Breast epithelium (tissue), 4 donors: Measurements from ENCODE around the gene ECT2. TPM values are rescaled to one million over a fixed set of nuclear protein-coding genes. Genes with fewer than 3 reads are reported as not detected.
"Not testable (repeated sequence)": the region's sequence is repeated elsewhere in the genome, so short reads cannot be mapped to it uniquely, and the experiment has no call there.

ENCODE experiments used
- DNase-seq, 2 donors: peaks; one replicate each; pipeline ENCODE4 v3.0.0-alpha.2; 2019; ENCODE audit warnings: low spot score in 2 of 2
- H3K27ac ChIP-seq, 2 donors: fragments of 200-600 bp; sonication (generic) in 1 of 2; one replicate each; pipeline ENCODE4 v1.5.1; 2016 to 2019; ENCODE audit warnings: mild to moderate bottlenecking in 1 of 2
- H3K27me3 ChIP-seq, 2 donors: fragments of 200-600 bp; sonication (generic) in 1 of 2; one replicate each; pipeline versions ENCODE4 v1.5.1 to v1.6.0; 2017 to 2019; ENCODE audit warnings: control low read depth in 1 of 2, mild to moderate bottlenecking in 1 of 2
- H3K36me3 ChIP-seq: fragments of 200-600 bp; one replicate; pipeline ENCODE4 v1.5.1; 2019
- H3K4me1 ChIP-seq, 2 donors: fragments of 200-600 bp; sonication (generic); one replicate each; pipeline ENCODE4 v1.5.1; 2016 to 2019; ENCODE audit warnings: control low read depth in 1 of 2
- H3K4me3 ChIP-seq, 3 donors: fragments of 200-600 bp; sonication (generic); 1 replicate in 2 of 3; 2 replicates in 1 of 3; pipeline ENCODE4 v1.5.1; 2016 to 2019; ENCODE audit warnings: mild to moderate bottlenecking in 3 of 3, moderate library complexity in 2 of 3
- H3K9me3 ChIP-seq, 2 donors: fragments of 200-600 bp; sonication (generic) in 1 of 2; one replicate each; pipeline ENCODE4 v1.5.1; 2016 to 2019; ENCODE audit warnings: control low read depth in 1 of 2
- CTCF ChIP-seq, 3 donors: fragments of 450-650 bp; IDR thresholded peaks; one replicate each; pipeline ENCODE4 v1.5.1; 2016 to 2017; ENCODE audit warnings: antibody characterized with exemption in 3 of 3, mild to moderate bottlenecking in 3 of 3, moderate library complexity in 3 of 3
- POLR2A ChIP-seq: fragments of 450-650 bp; IDR thresholded peaks from one replicate; pipeline ENCODE4 v1.6.1; 2016; ENCODE audit warnings: antibody characterized with exemption, mild to moderate bottlenecking, moderate library complexity
- POLR2AphosphoS5 ChIP-seq, 3 donors: sonication (generic); formaldehyde crosslinking; IDR thresholded peaks; one replicate each; pipeline ENCODE4 v1.6.1; 2017; ENCODE audit warnings: antibody characterized with exemption in 3 of 3
- intact Hi-C: fragments of 100-400 bp; cut with DNase I; formaldehyde crosslinking; loops from one replicate; pipeline ENCODE4 v1.15.1; 2023; ENCODE audit warnings: low total_unique reads
- total RNA-seq, 3 donors: library from RNA; depleted of rRNA; stranded (reverse); fragments of >200 nt; gene quantifications; one replicate each; pipeline ENCODE4 v1.1.0, GENCODE V29; 2016

The ECT2 gene
- total RNA-seq, 3 donors from 2014 or later: 8.5 to 20.1 (median 15.4) TPM

GRCh38 chr3:172816281-172816680, 65.8 kb downstream of the ECT2 start:
- Histone ChIP-seq H3K9me3 (no peaks in the 10 kb centered on the region), H3K4me3 (no peak overlapping the region), H3K4me1 (no peaks in the 10 kb centered on the region), H3K27me3 (no peaks in the 10 kb centered on the region), H3K27ac (no peak overlapping the region), H3K36me3 (no peaks in the 10 kb centered on the region)
- TF ChIP-seq CTCF (IDR thresholded peaks at IDR 0.05) (no peak), POLR2A (no peak), POLR2AphosphoS5 (IDR thresholded peaks at IDR 0.05) (no peak)
- no peak for DNase-seq
- intact Hi-C loops: no loop called here

GRCh38 chr3:172816968-172817367, 66.4 kb downstream of the ECT2 start:
- Histone ChIP-seq H3K9me3 (no peaks in the 10 kb centered on the region), H3K4me3 (no peak overlapping the region), H3K4me1 (no peaks in the 10 kb centered on the region), H3K27ac (no peak overlapping the region), H3K36me3 (no peaks in the 10 kb centered on the region), H3K27me3 (no peaks in the 10 kb centered on the region)
- no peak for DNase-seq
- intact Hi-C loops: no loop called here
- TF ChIP-seq CTCF (IDR thresholded peaks at IDR 0.05) (no peak), POLR2A (no peak), POLR2AphosphoS5 (IDR thresholded peaks at IDR 0.05) (no peak)

GRCh38 chr3:172820492-172820891, 70.0 kb downstream of the ECT2 start:
- no peaks in the 10 kb centered on the region for H3K4me1 ChIP-seq
- no peak overlapping the region for H3K27ac ChIP-seq
- no peaks in the 10 kb centered on the region for H3K27me3 ChIP-seq
- no peaks in the 10 kb centered on the region for H3K9me3 ChIP-seq
- intact Hi-C loops: no loop called here
- no peak overlapping the region for H3K4me3 ChIP-seq
- TF ChIP-seq CTCF (IDR thresholded peaks at IDR 0.05) (no peak), POLR2AphosphoS5 (IDR thresholded peaks at IDR 0.05) (no peak), POLR2A (no peak)
- DNase-seq: no peak
- no peaks in the 10 kb centered on the region for H3K36me3 ChIP-seq

- intact Hi-C loops: no loop called here
- Histone ChIP-seq H3K27ac (no peak overlapping the region), H3K27me3 (no peaks in the 10 kb centered on the region)
These were observed 73.7 kb downstream of the ECT2 start for GRCh38 chr3:172824229-172824628.

GRCh38 chr3:172827231-172827630, 76.7 kb downstream of the ECT2 start:
- H3K4me1 ChIP-seq, DNase-seq, H3K9me3 ChIP-seq, intact Hi-C loops, H3K27ac ChIP-seq, H3K36me3 ChIP-seq, H3K4me3 ChIP-seq, H3K27me3 ChIP-seq: not testable (repeated sequence)

More at GRCh38 chr3:172824229-172824628, 73.7 kb downstream of the ECT2 start:
- no peaks in the 10 kb centered on the region for H3K4me1 ChIP-seq
- TF ChIP-seq POLR2A: no peak
- TF ChIP-seq CTCF (IDR thresholded peaks at IDR 0.05): no peak
- no peak for TF ChIP-seq POLR2AphosphoS5 (IDR thresholded peaks at IDR 0.05)
- no peak for DNase-seq
- H3K4me3 ChIP-seq: no peak overlapping the region
- H3K9me3 ChIP-seq: no peaks in the 10 kb centered on the region
- no peaks in the 10 kb centered on the region for H3K36me3 ChIP-seq

GRCh38 chr3:172832983-172833382, 82.5 kb downstream of the ECT2 start:
- no peaks in the 10 kb centered on the region for H3K36me3 ChIP-seq
- H3K27ac ChIP-seq: no peak overlapping the region
- H3K27me3 ChIP-seq: no peaks in the 10 kb centered on the region
- DNase-seq: no peak
- TF ChIP-seq CTCF (IDR thresholded peaks at IDR 0.05): no peak
- H3K4me3 ChIP-seq: no peak overlapping the region
- H3K9me3 ChIP-seq: no peaks in the 10 kb centered on the region
- intact Hi-C loops: no loop called here
- H3K4me1 ChIP-seq: no peaks in the 10 kb centered on the region
